ENCODE data around the gene PCSK7. TPM values are rescaled to one million over a fixed set of nuclear protein-coding genes. Genes with fewer than 3 reads are reported as not detected.

PCSK7 gene
- total and polyA plus RNA-seq, 2 donors (not counting 3 experiments of a cell fraction or from before 2014, with no cell fraction given): 40.8 to 72.7 TPM

GRCh38 chr11:117221775-117222517 is 9.9 kb downstream of the PCSK7 start:
- POLR2A ChIA-PET: no interaction called here
- Histone ChIP-seq H3K9me3 (replicated peaks; ENCODE audit: control insufficient read depth, insufficient read depth, low read length) (no peaks in the 10 kb centered on the region), H3K27ac (ENCODE audit: insufficient read depth, low read depth, low read length) (no peak overlapping the region), H3K4me3 (replicated peaks in 1 of 3; ENCODE audit: insufficient read depth in 1 of 3, low read depth in 1 of 3, low read length in 3 of 3) (no peak overlapping the region), H2AFZ (ENCODE audit: low read depth, low read length) (no peak overlapping the region), H3K4me2 (ENCODE audit: insufficient read depth, low read length) (no peak overlapping the region), H3K79me2 (ENCODE audit: control insufficient read depth, insufficient read depth, low read length) (no peaks in the 10 kb centered on the region), H3K9ac (replicated peaks; ENCODE audit: extremely low read depth, insufficient read depth, low read length) (no peak overlapping the region), H3K4me1 (ENCODE audit: control insufficient read depth, extremely low read depth, insufficient read depth, low read length) (peaks cover 7% of the 10 kb centered on the region), H4K20me1 (replicated peaks; ENCODE audit: control insufficient read depth, extremely low read depth, insufficient read depth, low read length) (no peaks in the 10 kb centered on the region), H3K27me3 (ENCODE audit: control insufficient read depth in 2 of 2, insufficient read depth in 2 of 2, low read length in 2 of 2) (no peaks in the 10 kb centered on the region), H3K9me1 (replicated peaks; ENCODE audit: control insufficient read depth, extremely low read depth, insufficient read depth, low read length) (no peaks in the 10 kb centered on the region), H3K36me3 (ENCODE audit: control insufficient read depth in 2 of 2, extremely low read depth in 1 of 2, insufficient read depth in 2 of 2, low read length in 2 of 2) (peaks cover 0 to 29% of the 10 kb centered on the region in 2 experiments)
- DNase-seq (ENCODE audit: low read depth, low spot score) (no peak), FAIRE-seq (no peak)
- CTCF ChIA-PET: interaction anchor here (0.8 to 3.4 kb wide), 8 partner anchors 9 to 490 kb away, joined by 3 to 16 read pairs (median 3); partner anchors contain the start of genes APOA5, PCSK7, RNF214 and SIDT2
- dilution Hi-C loops (cut with MboI; ENCODE audit: extremely low pct_ligation_motif_present, low sequenced_read_pairs) (no loop called here), intact Hi-C loops (cut with micrococcal nuclease) (no loop called here)
- no TSS peak for BruUV-seq (replicated peaks)
- TF ChIP-seq EZH2 (IDR thresholded peaks at IDR 0.05; ENCODE audit: borderline replicate concordance, low read depth, low read length, severe bottlenecking) (no peak), JUN (IDR thresholded peaks at IDR 0.05; ENCODE audit: borderline replicate concordance, insufficient read depth, insufficient read length, low read depth) (no peak), POLR2AphosphoS5 (IDR thresholded peaks at IDR 0.05; ENCODE audit: insufficient read depth, low read depth, low read length) (no peak)

DNA sequence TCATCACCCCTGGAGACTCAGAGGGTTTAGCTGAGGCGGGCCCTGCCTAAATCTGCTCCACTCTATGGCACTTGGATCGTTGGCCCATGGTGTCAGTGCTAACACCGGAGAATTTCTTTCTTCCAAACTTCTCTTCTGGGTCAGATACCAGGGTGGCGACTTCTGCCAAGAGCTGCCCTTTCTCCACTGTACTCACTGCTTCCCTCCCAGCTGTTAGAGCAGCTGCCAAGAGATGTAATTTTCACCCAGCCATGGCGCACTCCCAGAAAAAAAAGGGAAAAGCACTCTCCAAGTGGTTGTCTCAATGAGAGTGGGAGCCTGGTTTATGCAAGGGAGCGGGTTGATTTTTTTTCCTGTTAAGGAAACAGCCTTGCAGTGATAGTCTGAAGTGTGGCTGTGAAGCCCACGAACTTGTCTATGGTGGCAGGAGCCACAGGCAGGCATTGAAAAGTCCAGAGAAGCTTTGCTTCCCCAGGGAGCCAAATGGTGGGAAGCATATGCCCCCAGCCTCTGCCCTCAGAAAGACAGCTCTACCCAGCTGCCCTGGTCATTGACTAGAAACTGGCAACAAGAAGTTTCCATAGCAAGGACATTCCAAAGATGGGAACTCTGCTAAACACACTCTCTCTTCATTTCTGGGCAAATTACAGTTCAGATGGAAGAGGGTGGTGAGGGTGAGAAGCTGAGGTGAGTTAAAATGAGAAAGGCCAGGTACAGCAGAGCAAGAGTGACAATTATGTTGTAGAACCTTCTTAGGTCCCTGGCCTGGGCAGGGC is 10.7 kb downstream of the PCSK7 start:
- H3K79me2 ChIP-seq (ENCODE audit: control insufficient read depth, insufficient read depth, low read length): no peaks in the 10 kb centered on the region
- POLR2A ChIA-PET: no interaction called here
- H3K36me3 ChIP-seq (ENCODE audit: control insufficient read depth in 2 of 2, extremely low read depth in 1 of 2, insufficient read depth in 2 of 2, low read length in 2 of 2): peaks cover 0 to 28% of the 10 kb centered on the region in 2 experiments
- BruUV-seq (replicated peaks): no TSS peak
- intact Hi-C loops (cut with micrococcal nuclease) (no loop called here), dilution Hi-C loops (cut with MboI; ENCODE audit: extremely low pct_ligation_motif_present, low sequenced_read_pairs) (no loop called here)
- no peaks in the 10 kb centered on the region for H3K27me3 ChIP-seq (ENCODE audit: control insufficient read depth in 2 of 2, insufficient read depth in 2 of 2, low read length in 2 of 2)
- no peak for TF ChIP-seq GATA2 (IDR thresholded peaks at IDR 0.05; ENCODE audit: insufficient read depth, insufficient read length, low read depth, low read length)
- no peak for TF ChIP-seq EZH2 (IDR thresholded peaks at IDR 0.05; ENCODE audit: borderline replicate concordance, low read depth, low read length, severe bottlenecking)
- TF ChIP-seq POLR2A (IDR thresholded peaks at IDR 0.05; ENCODE audit: low read depth, low read length): no peak
- TF ChIP-seq MAX (IDR thresholded peaks at IDR 0.05; ENCODE audit: insufficient read depth, insufficient read length): no peak
- no peak for TF ChIP-seq FOS (IDR thresholded peaks at IDR 0.05; ENCODE audit: borderline replicate concordance, insufficient read depth, low read length)
- TF ChIP-seq JUN (IDR thresholded peaks at IDR 0.05; ENCODE audit: borderline replicate concordance, insufficient read depth, insufficient read length, low read depth): no peak
- TF ChIP-seq MYC (IDR thresholded peaks at IDR 0.05; ENCODE audit: low read depth, low read length): no peak
- TF ChIP-seq, protein P1, sequence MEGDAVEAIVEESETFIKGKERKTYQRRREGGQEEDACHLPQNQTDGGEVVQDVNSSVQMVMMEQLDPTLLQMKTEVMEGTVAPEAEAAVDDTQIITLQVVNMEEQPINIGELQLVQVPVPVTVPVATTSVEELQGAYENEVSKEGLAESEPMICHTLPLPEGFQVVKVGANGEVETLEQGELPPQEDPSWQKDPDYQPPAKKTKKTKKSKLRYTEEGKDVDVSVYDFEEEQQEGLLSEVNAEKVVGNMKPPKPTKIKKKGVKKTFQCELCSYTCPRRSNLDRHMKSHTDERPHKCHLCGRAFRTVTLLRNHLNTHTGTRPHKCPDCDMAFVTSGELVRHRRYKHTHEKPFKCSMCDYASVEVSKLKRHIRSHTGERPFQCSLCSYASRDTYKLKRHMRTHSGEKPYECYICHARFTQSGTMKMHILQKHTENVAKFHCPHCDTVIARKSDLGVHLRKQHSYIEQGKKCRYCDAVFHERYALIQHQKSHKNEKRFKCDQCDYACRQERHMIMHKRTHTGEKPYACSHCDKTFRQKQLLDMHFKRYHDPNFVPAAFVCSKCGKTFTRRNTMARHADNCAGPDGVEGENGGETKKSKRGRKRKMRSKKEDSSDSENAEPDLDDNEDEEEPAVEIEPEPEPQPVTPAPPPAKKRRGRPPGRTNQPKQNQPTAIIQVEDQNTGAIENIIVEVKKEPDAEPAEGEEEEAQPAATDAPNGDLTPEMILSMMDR (IDR thresholded peaks at IDR 0.05; ENCODE audit: extremely low read depth in 1 of 2, insufficient read depth in 1 of 2, low read depth in 1 of 2, low read length in 2 of 2): no peak
- no peak for TF ChIP-seq POLR2AphosphoS5 (IDR thresholded peaks at IDR 0.05; ENCODE audit: insufficient read depth, low read depth, low read length)
- H3K9me3 ChIP-seq (replicated peaks; ENCODE audit: control insufficient read depth, insufficient read depth, low read length): no peaks in the 10 kb centered on the region
- CTCF ChIA-PET: interaction anchor here (0.8 to 3.4 kb wide), 8 partner anchors 9 to 489 kb away, joined by 3 to 16 read pairs (median 3); partner anchors contain the start of genes APOA5, PCSK7, RNF214 and SIDT2
- no peak overlapping the region for H3K27ac ChIP-seq (ENCODE audit: insufficient read depth, low read depth, low read length)
- H3K4me3 ChIP-seq (replicated peaks in 1 of 3; ENCODE audit: insufficient read depth in 1 of 3, low read depth in 1 of 3, low read length in 3 of 3): no peak overlapping the region
- DNase-seq (ENCODE audit: low read depth, low spot score): no peak
- peaks cover 11% of the 10 kb centered on the region for H3K4me1 ChIP-seq (ENCODE audit: control insufficient read depth, extremely low read depth, insufficient read depth, low read length)
- no peaks in the 10 kb centered on the region for H3K9me1 ChIP-seq (replicated peaks; ENCODE audit: control insufficient read depth, extremely low read depth, insufficient read depth, low read length)
- no peak overlapping the region for H3K4me2 ChIP-seq (ENCODE audit: insufficient read depth, low read length)
- no peak for FAIRE-seq
- no peaks in the 10 kb centered on the region for H4K20me1 ChIP-seq (replicated peaks; ENCODE audit: control insufficient read depth, extremely low read depth, insufficient read depth, low read length)
- no peak overlapping the region for H2AFZ ChIP-seq (ENCODE audit: low read depth, low read length)
- H3K9ac ChIP-seq (replicated peaks; ENCODE audit: extremely low read depth, insufficient read depth, low read length): no peak overlapping the region
